Kidney epithelial cell (primary cell): ENCODE results near the gene PPP1R7. TPM values are rescaled to one million over a fixed set of nuclear protein-coding genes. Genes with fewer than 3 reads are reported as not detected.

Experiments
- DNase-seq: peaks from one replicate; pipeline ENCODE4 v3.0.0-alpha.2; 2010; ENCODE audit warnings: low read depth
- H3K27me3 ChIP-seq: 2 replicates; pipeline ENCODE4 v1.6.0; 2011; ENCODE audit warnings: low read length; ENCODE audit not compliant: control insufficient read depth, insufficient read depth
- H3K36me3 ChIP-seq: 2 replicates; pipeline ENCODE4 v1.5.1; 2011; ENCODE audit warnings: low read length; ENCODE audit not compliant: control insufficient read depth, insufficient read depth
- H3K4me3 ChIP-seq: 2 replicates; pipeline ENCODE4 v1.5.1; 2011; ENCODE audit warnings: low read depth, mild to moderate bottlenecking, control low read depth, low read length
- total RNA-seq: library from RNA; depleted of rRNA; stranded (reverse); fragments of >200 nt; gene quantifications from 2 replicates; pipeline ENCODE4 v1.2.3, GENCODE V29; 2015
- TF ChIP-seq, protein P1 (sequence below): IDR thresholded peaks from 2 replicates; pipeline ENCODE4 v1.5.1; 2011; ENCODE audit warnings: mild to moderate bottlenecking, moderate library complexity, low read length, control low read depth, inconsistent platforms; ENCODE audit not compliant: insufficient read depth, poor library complexity, severe bottlenecking

The PPP1R7 gene
- total RNA-seq, 1 donor from 2014 or later, result 82.3 TPM

DNA sequence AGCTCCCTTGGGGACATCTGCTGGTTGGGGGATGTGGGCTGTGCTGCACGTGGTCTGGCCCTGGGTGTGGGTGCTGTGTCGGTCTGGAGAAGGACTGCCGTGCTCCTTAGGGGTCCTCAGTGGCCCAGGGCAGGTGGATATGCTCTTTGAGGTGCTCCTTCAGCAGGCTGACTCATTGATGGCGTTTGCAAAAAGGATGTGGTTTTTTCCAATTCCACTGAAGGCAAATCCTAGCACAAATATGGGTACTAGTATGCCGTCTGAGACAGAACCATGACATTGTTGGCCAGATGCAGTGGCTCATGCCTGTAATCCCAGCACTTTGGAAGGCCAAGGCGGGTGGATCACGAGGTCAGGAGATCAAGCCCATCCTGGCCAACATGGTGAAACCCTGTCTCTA is 3.3 kb downstream of the PPP1R7 start:
- TF ChIP-seq, protein P1, sequence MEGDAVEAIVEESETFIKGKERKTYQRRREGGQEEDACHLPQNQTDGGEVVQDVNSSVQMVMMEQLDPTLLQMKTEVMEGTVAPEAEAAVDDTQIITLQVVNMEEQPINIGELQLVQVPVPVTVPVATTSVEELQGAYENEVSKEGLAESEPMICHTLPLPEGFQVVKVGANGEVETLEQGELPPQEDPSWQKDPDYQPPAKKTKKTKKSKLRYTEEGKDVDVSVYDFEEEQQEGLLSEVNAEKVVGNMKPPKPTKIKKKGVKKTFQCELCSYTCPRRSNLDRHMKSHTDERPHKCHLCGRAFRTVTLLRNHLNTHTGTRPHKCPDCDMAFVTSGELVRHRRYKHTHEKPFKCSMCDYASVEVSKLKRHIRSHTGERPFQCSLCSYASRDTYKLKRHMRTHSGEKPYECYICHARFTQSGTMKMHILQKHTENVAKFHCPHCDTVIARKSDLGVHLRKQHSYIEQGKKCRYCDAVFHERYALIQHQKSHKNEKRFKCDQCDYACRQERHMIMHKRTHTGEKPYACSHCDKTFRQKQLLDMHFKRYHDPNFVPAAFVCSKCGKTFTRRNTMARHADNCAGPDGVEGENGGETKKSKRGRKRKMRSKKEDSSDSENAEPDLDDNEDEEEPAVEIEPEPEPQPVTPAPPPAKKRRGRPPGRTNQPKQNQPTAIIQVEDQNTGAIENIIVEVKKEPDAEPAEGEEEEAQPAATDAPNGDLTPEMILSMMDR, result no peak
- no peak overlapping the region for H3K4me3 ChIP-seq
- DNase-seq, result no peak
- no peaks in the 10 kb centered on the region for H3K36me3 ChIP-seq
- H3K27me3 ChIP-seq, result no peaks in the 10 kb centered on the region

DNA sequence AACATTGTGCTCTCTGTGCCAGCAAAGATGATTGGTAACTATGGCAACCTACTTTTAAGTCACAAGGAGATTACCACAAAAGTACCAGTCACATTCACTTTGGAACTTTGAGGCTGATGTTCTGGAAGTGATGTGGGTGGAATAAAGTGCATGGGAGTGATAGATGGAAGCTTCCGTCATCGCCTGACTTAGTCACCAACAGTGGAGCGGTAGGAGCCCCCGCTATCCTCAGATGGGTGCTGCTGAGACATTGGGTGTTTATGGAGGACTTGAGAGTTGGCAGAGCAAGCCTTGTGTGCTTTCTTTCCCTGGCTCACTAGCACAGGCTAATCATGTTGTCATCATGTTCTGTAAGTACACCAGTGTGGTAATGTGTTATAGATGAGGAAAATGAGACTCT is 4.6 kb downstream of the PPP1R7 start:
- no peak for DNase-seq
- H3K4me3 ChIP-seq, result no peak overlapping the region
- TF ChIP-seq, protein P1, result no peak
- H3K36me3 ChIP-seq, result no peaks in the 10 kb centered on the region
- H3K27me3 ChIP-seq, result no peaks in the 10 kb centered on the region

GRCh38 chr2:241155936-241156335 is 5.7 kb downstream of the PPP1R7 start:
- H3K4me3 ChIP-seq, result no peak overlapping the region

DNA sequence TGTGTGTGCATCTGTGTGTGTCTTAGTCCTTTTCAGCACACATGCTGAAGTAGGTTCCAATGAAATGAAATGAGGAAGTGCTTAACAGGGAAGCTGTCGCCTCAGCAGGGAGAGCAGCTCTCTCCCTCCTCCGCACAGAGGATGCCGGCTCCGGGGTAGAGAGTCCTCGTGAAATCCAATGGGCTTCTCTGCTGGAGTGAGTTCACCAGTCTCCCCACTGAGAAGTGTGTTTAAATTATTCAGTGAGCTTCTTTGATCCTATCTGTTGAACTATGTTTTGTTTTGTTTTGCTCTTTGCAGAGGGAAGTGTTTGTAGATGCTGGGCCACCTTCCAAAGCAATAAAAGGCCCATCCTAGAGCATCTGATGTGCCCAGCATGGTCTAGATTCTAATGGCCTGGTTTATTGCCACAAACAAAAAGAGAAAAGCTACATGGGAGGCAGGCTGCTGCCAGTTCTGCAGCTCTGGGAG is 6.7 kb downstream of the PPP1R7 start:
- H3K4me3 ChIP-seq, result no peak overlapping the region
- no peaks in the 10 kb centered on the region for H3K36me3 ChIP-seq
- TF ChIP-seq, protein P1, result no peak
- H3K27me3 ChIP-seq, result no peaks in the 10 kb centered on the region
- DNase-seq, result no peak

More at GRCh38 chr2:241155936-241156335, 5.7 kb downstream of the PPP1R7 start:
- Histone ChIP-seq H3K27me3 (no peaks in the 10 kb centered on the region), H3K36me3 (no peaks in the 10 kb centered on the region)
- no peak for DNase-seq
- TF ChIP-seq, protein P1, result no peak

DNA sequence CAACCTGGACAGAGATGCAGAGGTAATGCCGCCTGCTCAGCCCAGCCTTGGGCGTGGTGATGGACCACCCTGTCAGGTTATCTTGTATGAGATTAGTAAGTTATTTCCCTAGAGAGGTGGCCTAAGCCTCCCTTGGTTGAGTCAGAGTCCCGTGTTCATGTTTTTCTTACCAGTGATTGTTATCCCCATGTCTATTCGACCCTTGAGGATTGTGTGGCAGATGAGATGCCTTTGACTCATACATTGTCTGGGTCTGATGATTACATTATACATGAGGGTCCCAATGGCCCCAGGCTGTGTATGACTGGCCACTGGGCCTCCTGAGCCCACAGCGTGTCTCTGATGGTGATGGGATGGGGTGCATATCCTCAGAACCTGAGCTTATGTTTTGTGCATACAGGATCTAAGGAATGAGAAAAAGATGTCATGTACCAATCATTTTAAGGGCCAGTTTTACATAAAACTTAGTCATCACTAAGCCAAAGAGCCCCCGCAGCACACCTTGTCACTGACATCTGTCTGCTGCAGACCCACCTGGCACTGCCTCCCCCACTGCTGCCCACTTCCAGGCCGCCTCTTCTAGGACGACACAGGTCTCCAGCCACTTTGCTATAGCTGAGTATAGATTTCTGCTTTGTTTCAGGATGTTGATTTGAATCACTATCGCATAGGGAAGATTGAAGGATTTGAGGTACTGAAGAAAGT is 7.7 kb downstream of the PPP1R7 start:
- no peaks in the 10 kb centered on the region for H3K36me3 ChIP-seq
- no peaks in the 10 kb centered on the region for H3K27me3 ChIP-seq
- peak; percentile 23 for DNase-seq
- TF ChIP-seq, protein P1, result no peak
- no peak overlapping the region for H3K4me3 ChIP-seq

DNA sequence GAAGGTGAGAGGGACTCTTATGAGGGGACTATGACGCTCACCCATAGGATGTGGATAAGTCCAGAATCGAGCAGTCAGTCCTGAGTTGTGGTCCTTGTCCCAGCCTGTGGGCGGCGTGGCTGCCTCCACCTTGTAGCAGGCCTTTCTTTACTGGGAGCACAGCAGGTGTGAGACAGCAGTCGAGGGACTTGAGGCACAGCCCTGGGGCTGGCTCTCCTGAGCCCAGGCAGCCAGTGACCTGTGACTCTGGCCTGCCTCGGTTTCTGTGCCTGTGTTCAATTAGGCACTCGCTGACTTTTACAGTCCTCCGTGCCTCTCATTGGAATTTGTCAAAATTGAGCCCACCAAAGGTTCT is 8.3 kb downstream of the PPP1R7 start:
- DNase-seq, result no peak
- Histone ChIP-seq H3K27me3 (no peaks in the 10 kb centered on the region), H3K36me3 (no peaks in the 10 kb centered on the region), H3K4me3 (no peak overlapping the region)
- TF ChIP-seq, protein P1, result no peak
